Measurements from ENCODE around the gene CFDP1.
"Not testable (repeated sequence)": the region's sequence is repeated elsewhere in the genome, so short reads cannot be mapped to it uniquely, and the experiment has no call there.

Gene CFDP1

GRCh38 chr16:75293173-75293572 lies 140.1 kb downstream of the CFDP1 start:
- no peak for DNase-seq (ENCODE audit: low read depth)

GRCh38 chr16:75292691-75293090 lies 140.6 kb downstream of the CFDP1 start:
- DNase-seq (ENCODE audit: low read depth): no peak

- DNase-seq (ENCODE audit: low read depth): no peak
These were observed 144.1 kb downstream of the CFDP1 start for GRCh38 chr16:75289189-75289588.

- no peak for DNase-seq (ENCODE audit: low read depth)
These were observed 144.6 kb downstream of the CFDP1 start for GRCh38 chr16:75288596-75289120.

- DNase-seq (ENCODE audit: low read depth): no peak
These were observed 145.1 kb downstream of the CFDP1 start for GRCh38 chr16:75288181-75288580.

- DNase-seq (ENCODE audit: low read depth): no peak
These were observed 145.6 kb downstream of the CFDP1 start for GRCh38 chr16:75287708-75288107.

GRCh38 chr16:75286389-75286788 lies 146.9 kb downstream of the CFDP1 start:
- no peak for DNase-seq (ENCODE audit: low read depth)

- no peak for DNase-seq (ENCODE audit: low read depth)
These were observed 150.6 kb downstream of the CFDP1 start for GRCh38 chr16:75282466-75283281.

GRCh38 chr16:75281826-75282225 lies 151.5 kb downstream of the CFDP1 start:
- DNase-seq (ENCODE audit: low read depth): no peak

GRCh38 chr16:75281009-75281408 lies 152.3 kb downstream of the CFDP1 start:
- DNase-seq (ENCODE audit: low read depth): not testable (repeated sequence)

GRCh38 chr16:75280331-75280804 lies 152.9 kb downstream of the CFDP1 start:
- no peak for DNase-seq (ENCODE audit: low read depth)

GRCh38 chr16:75279305-75279704 lies 154.0 kb downstream of the CFDP1 start:
- no peak for DNase-seq (ENCODE audit: low read depth)

GRCh38 chr16:75273054-75273925 lies 160.0 kb downstream of the CFDP1 start:
- no peak for DNase-seq (ENCODE audit: low read depth)

- DNase-seq (ENCODE audit: low read depth): not testable (repeated sequence)
These were observed 160.7 kb downstream of the CFDP1 start for GRCh38 chr16:75272629-75273028.

GRCh38 chr16:75272097-75272551 lies 161.2 kb downstream of the CFDP1 start:
- DNase-seq (ENCODE audit: low read depth): no peak

GRCh38 chr16:75271441-75272096 lies 161.7 kb downstream of the CFDP1 start:
- DNase-seq (ENCODE audit: low read depth): no peak

GRCh38 chr16:75269358-75269757 lies 163.9 kb downstream of the CFDP1 start:
- DNase-seq (ENCODE audit: low read depth): not testable (repeated sequence)

- no peak for DNase-seq (ENCODE audit: low read depth)
These were observed 165.6 kb downstream of the CFDP1 start for GRCh38 chr16:75267631-75268264.

GRCh38 chr16:75266738-75267630 lies 166.3 kb downstream of the CFDP1 start:
- DNase-seq (ENCODE audit: low read depth): no peak

- DNase-seq (ENCODE audit: low read depth): no peak
These were observed 167.2 kb downstream of the CFDP1 start for GRCh38 chr16:75265911-75266701.

Measured in activated T-helper 1 cell treated with Interleukin-2 at 50 U/mL for 16 hours (primary cell).